HepG2 (cell line): Measurements from ENCODE around the gene PTH2. TPM values are rescaled to one million over a fixed set of nuclear protein-coding genes. Genes with fewer than 3 reads are reported as not detected.

Source experiments
- CREM ChIP-seq, 2 experiments: sonication (generic) in 1 of 2; formaldehyde crosslinking in 1 of 2; IDR thresholded peaks; 2 replicates each; pipeline versions ENCODE4 v1.4.0 to v1.6.1; 2016 to 2020; ENCODE audit warnings: antibody characterized with exemption in 1 of 2, mild to moderate bottlenecking in 1 of 2, missing genetic modification reagents in 1 of 2
- DPF2 ChIP-seq: sonication (generic); formaldehyde crosslinking; IDR thresholded peaks from 2 replicates; pipeline ENCODE4 v1.4.0; 2020; ENCODE audit warnings: mild to moderate bottlenecking, low read depth, missing genetic modification reagents, borderline replicate concordance
- EP300 ChIP-seq, 3 experiments: sonication (generic) in 1 of 3; formaldehyde crosslinking in 1 of 3; IDR thresholded peaks; 2 replicates each; pipeline versions ENCODE4 v1.5.1 to v1.6.1; 2011 to 2020; ENCODE audit warnings: low read depth in 2 of 3, low read length in 2 of 3, borderline replicate concordance in 1 of 3, improper control_type of control experiment in 1 of 3, mild to moderate bottlenecking in 1 of 3, missing genetic modification reagents in 1 of 3, moderate library complexity in 1 of 3
- HNRNPH1 ChIP-seq: fragments of 200-400 bp; formaldehyde crosslinking; optimal IDR thresholded peaks from 2 replicates; pipeline ENCODE3; 2017; ENCODE audit warnings: mild to moderate bottlenecking, low read depth, low read length
- NCOR1 ChIP-seq: fragments of 200-600 bp; sonication (generic); IDR thresholded peaks from 2 replicates; pipeline ENCODE4 v1.7.0; 2017; ENCODE audit warnings: antibody characterized with exemption, low read length, borderline replicate concordance
- NFE2 ChIP-seq: sonication (generic); formaldehyde crosslinking; IDR thresholded peaks from 2 replicates; pipeline ENCODE4 v1.4.0; 2020; ENCODE audit warnings: missing genetic modification reagents
- POLR2A ChIP-seq, 2 experiments: IDR thresholded peaks; 2 replicates each; pipeline ENCODE4 v1.6.1; 2011; ENCODE audit warnings: low read depth in 2 of 2, low read length in 2 of 2, mild to moderate bottlenecking in 1 of 2, moderate library complexity in 1 of 2; ENCODE audit not compliant: insufficient read depth in 1 of 2
- SYNCRIP ChIP-seq: fragments of 200-400 bp; formaldehyde crosslinking; IDR thresholded peaks from 2 replicates; pipeline ENCODE4 v1.6.1; 2018; ENCODE audit warnings: mild to moderate bottlenecking, low read depth, low read length; ENCODE audit not compliant: insufficient read depth
- ZC3H13 ChIP-seq: sonication (generic); formaldehyde crosslinking; IDR thresholded peaks from 2 replicates; pipeline ENCODE4 v1.8.1; 2023; ENCODE audit warnings: mild to moderate bottlenecking, missing genetic modification reagents, moderate library complexity
- ZFP36L2 ChIP-seq: sonication (generic); formaldehyde crosslinking; IDR thresholded peaks from 2 replicates; pipeline ENCODE4 v1.4.0; 2020; ENCODE audit warnings: missing genetic modification reagents
- ZNF10 ChIP-seq: sonication (generic); formaldehyde crosslinking; IDR thresholded peaks from 2 replicates; pipeline ENCODE4 v1.4.0; 2020; ENCODE audit warnings: mild to moderate bottlenecking, low read depth, missing genetic modification reagents, borderline replicate concordance
- ZNF136 ChIP-seq: sonication (generic); formaldehyde crosslinking; IDR thresholded peaks from 2 replicates; pipeline ENCODE4 v1.8.1; 2022; ENCODE audit warnings: low read depth, mild to moderate bottlenecking, moderate library complexity, missing genetic modification reagents
- ZNF710 ChIP-seq: sonication (generic); formaldehyde crosslinking; IDR thresholded peaks from 2 replicates; pipeline ENCODE4 v1.5.0; 2020; ENCODE audit warnings: mild to moderate bottlenecking, missing genetic modification reagents, borderline replicate concordance
- polyA plus RNA-seq, 8 experiments: library from polyadenylated mRNA; depleted of rRNA in 3 of 8; stranded (reverse) in 7 of 8; unstranded in 1 of 8; fragments of >200 nt; fragmentation: Illumina TruSeq in 4 of 8; extraction: Trizol in 4 of 8; gene quantifications; 2 replicates each; pipeline versions ENCODE4 v1.2.1 to v1.2.3, GENCODE V29; 2011 to 2016; ENCODE audit warnings: low read depth in 4 of 8, missing spikeins in 1 of 8, mixed read lengths in 1 of 8; ENCODE audit not compliant: insufficient read depth in 1 of 8
- total RNA-seq, 5 experiments: library from RNA; depleted of rRNA; stranded (reverse); fragments of >200 nt; fragmentation: Illumina TruSeq; extraction: Trizol; gene quantifications; 2 replicates each; pipeline ENCODE4 v1.2.3, GENCODE V29; 2016; ENCODE audit warnings: low read depth in 1 of 5
- TF ChIP-seq, protein P1 (sequence below): sonication (generic); formaldehyde crosslinking; IDR thresholded peaks from 2 replicates; pipeline ENCODE4 v1.4.0; 2020; ENCODE audit warnings: missing genetic modification reagents; ENCODE audit errors: not compliant biosample characterization
- TF ChIP-seq, protein P2 (sequence below): sonication (generic); formaldehyde crosslinking; IDR thresholded peaks from 2 replicates; pipeline ENCODE4 v1.4.0; 2020; ENCODE audit warnings: missing genetic modification reagents
- TF ChIP-seq, protein P3 (sequence below): sonication (generic); formaldehyde crosslinking; IDR thresholded peaks from 2 replicates; pipeline ENCODE4 v1.5.1; 2020; ENCODE audit warnings: missing genetic modification reagents, mild to moderate bottlenecking, borderline replicate concordance
- TF ChIP-seq, protein P4 (sequence below): sonication (generic); formaldehyde crosslinking; IDR thresholded peaks from 2 replicates; pipeline ENCODE4 v1.4.0; 2020; ENCODE audit warnings: mild to moderate bottlenecking, missing genetic modification reagents, borderline replicate concordance

PTH2 gene
- total and polyA plus RNA-seq, 2 of the 13 experiments (the other 11 are each of a cell fraction or from before 2014, with no cell fraction given), result not detected

DNA sequence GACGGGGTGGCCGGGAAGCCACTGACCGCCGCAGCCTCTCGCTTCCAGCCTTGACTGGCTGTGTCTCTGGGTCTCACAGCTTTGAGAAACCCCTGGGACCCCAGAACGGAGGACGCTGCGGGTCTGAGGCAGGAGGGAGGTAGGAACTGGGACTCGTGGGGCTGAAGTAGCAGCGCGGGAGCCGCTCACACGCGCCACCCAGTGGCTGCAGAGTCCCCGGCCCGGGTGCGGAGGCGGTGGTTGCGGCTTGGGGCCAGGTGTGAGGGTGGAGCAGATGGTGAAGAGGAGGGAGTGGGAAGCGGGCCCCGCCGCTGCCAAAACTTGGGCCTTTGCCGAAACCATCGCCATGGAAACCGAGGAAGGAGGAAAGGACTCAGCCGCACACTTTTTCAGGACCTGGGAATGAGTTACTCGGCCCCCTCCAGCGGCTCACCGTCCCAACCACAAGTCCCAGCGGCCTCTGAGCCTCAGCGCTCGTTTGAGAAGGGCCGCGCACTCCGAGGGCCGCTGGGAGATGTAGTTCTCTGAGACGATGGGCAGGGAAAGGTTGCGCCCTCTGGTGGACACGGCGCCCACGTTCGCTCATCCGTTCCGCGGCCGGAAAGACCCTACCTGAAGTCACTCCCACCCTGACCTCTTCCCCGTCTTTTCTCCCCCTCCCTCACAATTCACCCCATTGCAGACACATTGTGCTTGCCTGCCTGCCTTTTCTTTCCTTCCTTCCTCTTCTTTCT is 20.3 kb upstream of the PTH2 start (continued):
- TF ChIP-seq, protein P1, sequence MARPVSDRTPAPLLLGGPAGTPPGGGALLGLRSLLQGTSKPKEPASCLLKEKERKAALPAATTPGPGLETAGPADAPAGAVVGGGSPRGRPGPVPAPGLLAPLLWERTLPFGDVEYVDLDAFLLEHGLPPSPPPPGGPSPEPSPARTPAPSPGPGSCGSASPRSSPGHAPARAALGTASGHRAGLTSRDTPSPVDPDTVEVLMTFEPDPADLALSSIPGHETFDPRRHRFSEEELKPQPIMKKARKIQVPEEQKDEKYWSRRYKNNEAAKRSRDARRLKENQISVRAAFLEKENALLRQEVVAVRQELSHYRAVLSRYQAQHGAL (CRISPR knock-in tag), result no peak
- TF ChIP-seq NCOR1, result no peak
- no peak for TF ChIP-seq ZC3H13 (CRISPR knock-in tag)
- TF ChIP-seq ZNF136, result 0 out of 2 replicates have a peak, but pooled peaks have one; percentile 54
- no peak for TF ChIP-seq HNRNPH1
- no peak for TF ChIP-seq SYNCRIP
- TF ChIP-seq ZNF710, result peak; percentile 40; the same call in 1 of the 2 replicates
- TF ChIP-seq, protein P2, sequence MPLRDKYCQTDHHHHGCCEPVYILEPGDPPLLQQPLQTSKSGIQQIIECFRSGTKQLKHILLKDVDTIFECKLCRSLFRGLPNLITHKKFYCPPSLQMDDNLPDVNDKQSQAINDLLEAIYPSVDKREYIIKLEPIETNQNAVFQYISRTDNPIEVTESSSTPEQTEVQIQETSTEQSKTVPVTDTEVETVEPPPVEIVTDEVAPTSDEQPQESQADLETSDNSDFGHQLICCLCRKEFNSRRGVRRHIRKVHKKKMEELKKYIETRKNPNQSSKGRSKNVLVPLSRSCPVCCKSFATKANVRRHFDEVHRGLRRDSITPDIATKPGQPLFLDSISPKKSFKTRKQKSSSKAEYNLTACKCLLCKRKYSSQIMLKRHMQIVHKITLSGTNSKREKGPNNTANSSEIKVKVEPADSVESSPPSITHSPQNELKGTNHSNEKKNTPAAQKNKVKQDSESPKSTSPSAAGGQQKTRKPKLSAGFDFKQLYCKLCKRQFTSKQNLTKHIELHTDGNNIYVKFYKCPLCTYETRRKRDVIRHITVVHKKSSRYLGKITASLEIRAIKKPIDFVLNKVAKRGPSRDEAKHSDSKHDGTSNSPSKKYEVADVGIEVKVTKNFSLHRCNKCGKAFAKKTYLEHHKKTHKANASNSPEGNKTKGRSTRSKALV (CRISPR knock-in tag), result no peak
- TF ChIP-seq CREM (IDR thresholded peaks at IDR 0.05), result peak; percentile 92
- TF ChIP-seq CREM (CRISPR knock-in tag; IDR thresholded peaks at IDR 0.05), result no peak
- TF ChIP-seq POLR2A (IDR thresholded peaks at IDR 0.05; ENCODE audit: insufficient read depth in 1 of 2, low read depth in 2 of 2, low read length in 2 of 2), result no peak; a peak in 1 of 4 replicates
- TF ChIP-seq, protein P3, sequence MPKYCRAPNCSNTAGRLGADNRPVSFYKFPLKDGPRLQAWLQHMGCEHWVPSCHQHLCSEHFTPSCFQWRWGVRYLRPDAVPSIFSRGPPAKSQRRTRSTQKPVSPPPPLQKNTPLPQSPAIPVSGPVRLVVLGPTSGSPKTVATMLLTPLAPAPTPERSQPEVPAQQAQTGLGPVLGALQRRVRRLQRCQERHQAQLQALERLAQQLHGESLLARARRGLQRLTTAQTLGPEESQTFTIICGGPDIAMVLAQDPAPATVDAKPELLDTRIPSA (CRISPR knock-in tag), result no peak
- no peak for TF ChIP-seq NFE2 (CRISPR knock-in tag)
- TF ChIP-seq ZNF10, result no peak; the same call in 1 of the 2 replicates
- no peak for TF ChIP-seq EP300 (IDR thresholded peaks at IDR 0.05; ENCODE audit: low read depth in 2 of 2, low read length in 2 of 2)
- no peak for TF ChIP-seq EP300 (CRISPR knock-in tag; IDR thresholded peaks at IDR 0.05; ENCODE audit: borderline replicate concordance)
- TF ChIP-seq DPF2 (CRISPR knock-in tag), result no peak
- TF ChIP-seq, protein P4, sequence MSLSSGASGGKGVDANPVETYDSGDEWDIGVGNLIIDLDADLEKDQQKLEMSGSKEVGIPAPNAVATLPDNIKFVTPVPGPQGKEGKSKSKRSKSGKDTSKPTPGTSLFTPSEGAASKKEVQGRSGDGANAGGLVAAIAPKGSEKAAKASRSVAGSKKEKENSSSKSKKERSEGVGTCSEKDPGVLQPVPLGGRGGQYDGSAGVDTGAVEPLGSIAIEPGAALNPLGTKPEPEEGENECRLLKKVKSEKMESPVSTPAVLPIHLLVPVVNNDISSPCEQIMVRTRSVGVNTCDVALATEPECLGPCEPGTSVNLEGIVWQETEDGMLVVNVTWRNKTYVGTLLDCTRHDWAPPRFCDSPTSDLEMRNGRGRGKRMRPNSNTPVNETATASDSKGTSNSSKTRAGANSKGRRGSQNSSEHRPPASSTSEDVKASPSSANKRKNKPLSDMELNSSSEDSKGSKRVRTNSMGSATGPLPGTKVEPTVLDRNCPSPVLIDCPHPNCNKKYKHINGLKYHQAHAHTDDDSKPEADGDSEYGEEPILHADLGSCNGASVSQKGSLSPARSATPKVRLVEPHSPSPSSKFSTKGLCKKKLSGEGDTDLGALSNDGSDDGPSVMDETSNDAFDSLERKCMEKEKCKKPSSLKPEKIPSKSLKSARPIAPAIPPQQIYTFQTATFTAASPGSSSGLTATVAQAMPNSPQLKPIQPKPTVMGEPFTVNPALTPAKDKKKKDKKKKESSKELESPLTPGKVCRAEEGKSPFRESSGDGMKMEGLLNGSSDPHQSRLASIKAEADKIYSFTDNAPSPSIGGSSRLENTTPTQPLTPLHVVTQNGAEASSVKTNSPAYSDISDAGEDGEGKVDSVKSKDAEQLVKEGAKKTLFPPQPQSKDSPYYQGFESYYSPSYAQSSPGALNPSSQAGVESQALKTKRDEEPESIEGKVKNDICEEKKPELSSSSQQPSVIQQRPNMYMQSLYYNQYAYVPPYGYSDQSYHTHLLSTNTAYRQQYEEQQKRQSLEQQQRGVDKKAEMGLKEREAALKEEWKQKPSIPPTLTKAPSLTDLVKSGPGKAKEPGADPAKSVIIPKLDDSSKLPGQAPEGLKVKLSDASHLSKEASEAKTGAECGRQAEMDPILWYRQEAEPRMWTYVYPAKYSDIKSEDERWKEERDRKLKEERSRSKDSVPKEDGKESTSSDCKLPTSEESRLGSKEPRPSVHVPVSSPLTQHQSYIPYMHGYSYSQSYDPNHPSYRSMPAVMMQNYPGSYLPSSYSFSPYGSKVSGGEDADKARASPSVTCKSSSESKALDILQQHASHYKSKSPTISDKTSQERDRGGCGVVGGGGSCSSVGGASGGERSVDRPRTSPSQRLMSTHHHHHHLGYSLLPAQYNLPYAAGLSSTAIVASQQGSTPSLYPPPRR (CRISPR knock-in tag), result no peak
- no peak for TF ChIP-seq ZFP36L2 (CRISPR knock-in tag)
